Astrocyte (in vitro differentiated cells and primary cell): ENCODE measurements around the gene NAA10. TPM values are rescaled to one million over a fixed set of nuclear protein-coding genes. Genes with fewer than 3 reads are reported as not detected.

Experiments used
- DNase-seq: peaks from one replicate; pipeline ENCODE4 v3.0.0-alpha.2; 2010; ENCODE audit warnings: low read depth
- FAIRE-seq: peaks from 2 replicates; lab custom pipeline; 2011; peaks lifted over from hg19 to GRCh38; lab: Jason Lieb, UNC
- H2AFZ ChIP-seq: 2 replicates; pipeline ENCODE4 v1.6.0; 2012; ENCODE audit warnings: low read depth, low read length, inconsistent platforms
- H3K27ac ChIP-seq: 2 replicates; pipeline ENCODE4 v1.5.1; 2011; ENCODE audit warnings: low read depth, low read length, inconsistent platforms
- H3K27me3 ChIP-seq: 2 replicates; pipeline ENCODE4 v1.6.0; 2011; ENCODE audit warnings: low read length, inconsistent platforms; ENCODE audit not compliant: insufficient read depth
- H3K36me3 ChIP-seq: 2 replicates; pipeline ENCODE4 v1.5.1; 2011; ENCODE audit warnings: low read length, inconsistent platforms; ENCODE audit not compliant: insufficient read depth
- H3K4me1 ChIP-seq: 2 replicates; pipeline ENCODE4 v1.5.1; 2011; ENCODE audit warnings: low read length, inconsistent platforms; ENCODE audit not compliant: insufficient read depth
- H3K4me2 ChIP-seq: 2 replicates; pipeline ENCODE4 v1.6.0; 2012; ENCODE audit warnings: low read length, inconsistent platforms
- H3K4me3 ChIP-seq: 2 replicates; pipeline ENCODE4 v1.5.1; 2011; ENCODE audit warnings: low read depth, mild to moderate bottlenecking, low read length, inconsistent platforms; ENCODE audit not compliant: insufficient read depth
- H3K79me2 ChIP-seq: 2 replicates; pipeline ENCODE4 v1.6.0; 2012; ENCODE audit warnings: mild to moderate bottlenecking, low read length, inconsistent platforms; ENCODE audit not compliant: insufficient read depth
- H3K9ac ChIP-seq: 2 replicates; pipeline ENCODE4 v1.6.0; 2012; ENCODE audit warnings: mild to moderate bottlenecking, low read length, inconsistent platforms
- H3K9me3 ChIP-seq: 2 replicates; pipeline ENCODE4 v1.5.1; 2012; ENCODE audit warnings: low read depth, mild to moderate bottlenecking, low read length, inconsistent platforms; ENCODE audit not compliant: insufficient read depth
- H4K20me1 ChIP-seq: 2 replicates; pipeline ENCODE4 v1.6.0; 2012; ENCODE audit warnings: low read length, inconsistent platforms; ENCODE audit not compliant: insufficient read depth
- H3K27ac Mint-ChIP-seq: one replicate; pipeline ENCODE4 v1.8.0; 2021; ENCODE audit warnings: mild to moderate bottlenecking, mixed read lengths; ENCODE audit not compliant: unreplicated experiment
- H3K27me3 Mint-ChIP-seq: one replicate; pipeline ENCODE4 v1.8.0; 2021; ENCODE audit warnings: low read depth, mixed read lengths; ENCODE audit not compliant: unreplicated experiment
- H3K36me3 Mint-ChIP-seq: one replicate; pipeline ENCODE4 v1.8.0; 2021; ENCODE audit warnings: low read depth, mixed read lengths; ENCODE audit not compliant: unreplicated experiment
- H3K4me1 Mint-ChIP-seq: one replicate; pipeline ENCODE4 v1.8.0; 2021; ENCODE audit warnings: low read depth, mixed read lengths; ENCODE audit not compliant: unreplicated experiment
- H3K4me3 Mint-ChIP-seq: one replicate; pipeline ENCODE4 v1.8.0; 2021; ENCODE audit warnings: mild to moderate bottlenecking, moderate library complexity, mixed read lengths; ENCODE audit not compliant: unreplicated experiment
- H3K9me3 Mint-ChIP-seq: one replicate; pipeline ENCODE4 v1.8.0; 2021; ENCODE audit warnings: mild to moderate bottlenecking, mixed read lengths; ENCODE audit not compliant: unreplicated experiment
- CTCF ChIP-seq: IDR thresholded peaks from 2 replicates; pipeline ENCODE4 v1.5.1; 2011; ENCODE audit warnings: low read depth, mild to moderate bottlenecking, inconsistent platforms, low read length, moderate library complexity; ENCODE audit not compliant: insufficient read depth
- EZH2 ChIP-seq: IDR thresholded peaks from 2 replicates; pipeline ENCODE4 v1.6.1; 2012; ENCODE audit warnings: mild to moderate bottlenecking, low read length, inconsistent platforms; ENCODE audit not compliant: insufficient read depth
- total RNA-seq: library from RNA; stranded (reverse); gene quantifications from 2 replicates; pipeline ENCODE4 v1.2.1, GENCODE V29; 2021

The NAA10 gene
- total RNA-seq, 1 donor from 2014 or later = 144 TPM

DNA sequence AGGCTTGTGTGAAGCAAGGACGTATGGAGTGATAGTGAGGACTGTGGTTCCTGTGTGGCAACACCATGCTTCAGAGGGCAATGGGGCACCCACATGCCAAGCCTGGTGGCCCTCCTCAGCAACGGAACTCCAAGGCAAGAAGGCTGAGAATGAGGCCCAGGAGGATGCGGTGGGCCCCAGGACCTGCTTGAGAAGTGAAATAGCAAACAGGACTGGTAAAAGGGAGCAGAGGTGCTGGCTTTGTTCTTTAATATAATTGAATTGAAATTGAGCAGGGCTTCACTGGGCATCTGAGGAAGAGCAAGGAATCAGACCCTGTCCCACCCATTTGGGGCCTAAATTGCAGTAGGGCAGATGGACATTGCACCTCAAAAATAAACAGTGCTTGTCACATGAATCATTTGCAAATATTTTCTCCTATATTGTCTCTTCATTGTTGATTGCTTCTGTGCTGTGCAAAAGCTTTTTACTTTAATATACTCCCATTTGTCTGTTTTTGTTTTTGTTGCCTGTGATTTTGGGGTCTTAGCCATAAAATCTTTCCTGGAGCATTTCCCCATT is 40.0 kb upstream of the NAA10 start:
- H3K27me3 ChIP-seq = no peaks in the 10 kb centered on the region
- H3K27ac Mint-ChIP-seq = no peak overlapping the region
- H3K79me2 ChIP-seq = peaks cover 28% of the 10 kb centered on the region
- no peak overlapping the region for H3K4me3 Mint-ChIP-seq
- no peak overlapping the region for H3K4me2 ChIP-seq
- H3K4me3 ChIP-seq = no peak overlapping the region
- H3K9me3 Mint-ChIP-seq = no peaks in the 10 kb centered on the region
- DNase-seq (no peak), FAIRE-seq (no peak)
- H3K27ac ChIP-seq = no peak overlapping the region
- H3K9ac ChIP-seq = no peak overlapping the region
- no peaks in the 10 kb centered on the region for H3K9me3 ChIP-seq
- TF ChIP-seq CTCF (no peak), EZH2 (no peak)
- H3K4me1 ChIP-seq = peaks cover 3% of the 10 kb centered on the region
- peaks cover 2% of the 10 kb centered on the region for H3K4me1 Mint-ChIP-seq
- no peaks in the 10 kb centered on the region for H3K36me3 Mint-ChIP-seq
- H2AFZ ChIP-seq = no peak overlapping the region
- no peaks in the 10 kb centered on the region for H3K36me3 ChIP-seq
- H4K20me1 ChIP-seq = peaks cover 2% of the 10 kb centered on the region
- no peaks in the 10 kb centered on the region for H3K27me3 Mint-ChIP-seq

DNA sequence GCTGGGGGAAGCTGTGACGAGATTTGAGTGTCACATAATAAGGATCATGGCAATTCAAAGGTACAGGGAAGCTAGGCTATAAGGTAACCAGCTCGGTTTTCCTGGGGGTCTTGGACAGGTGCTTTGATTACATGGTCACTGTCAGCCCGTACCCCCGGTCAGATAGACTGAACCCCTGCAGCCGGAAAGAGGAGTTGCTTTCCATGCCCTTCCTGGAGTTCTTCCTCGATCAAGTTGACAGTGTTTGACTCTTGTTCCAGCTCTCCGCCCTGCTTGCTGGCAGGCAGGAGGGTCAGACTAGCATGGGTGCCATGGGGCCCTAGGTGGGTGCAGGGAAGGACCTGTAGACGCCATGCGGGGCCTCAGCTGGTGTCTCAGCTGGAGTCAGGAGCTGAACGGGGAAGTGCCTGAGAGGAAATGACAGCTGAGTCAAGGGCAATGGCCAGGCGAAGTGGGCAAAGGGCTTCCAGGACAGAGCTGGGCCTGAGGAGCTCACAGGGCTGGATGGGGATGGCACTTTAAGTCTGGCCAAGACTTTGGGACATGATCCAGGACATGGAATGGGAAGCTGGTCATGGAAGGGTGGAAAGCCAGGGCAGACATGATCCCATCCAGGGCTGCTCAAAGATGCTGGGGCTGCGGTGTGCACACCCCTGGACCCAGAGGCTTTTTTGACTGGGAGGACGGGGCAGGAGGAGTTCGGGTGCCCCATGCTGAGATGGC is 39.3 kb upstream of the NAA10 start:
- DNase-seq = no peak

More for the DNA sequence above, 39.3 kb upstream of the NAA10 start:
- Mint-ChIP-seq H3K9me3 (no peaks in the 10 kb centered on the region), H3K27ac (no peak overlapping the region), H3K4me1 (peaks cover 2% of the 10 kb centered on the region), H3K36me3 (no peaks in the 10 kb centered on the region), H3K27me3 (no peaks in the 10 kb centered on the region), H3K4me3 (no peak overlapping the region)
- peaks cover 35% of the 10 kb centered on the region for H3K79me2 ChIP-seq
- H3K27ac ChIP-seq = no peak overlapping the region
- peak overlapping the region; percentile 86 for H3K4me2 ChIP-seq
- no peak overlapping the region for H2AFZ ChIP-seq
- H3K36me3 ChIP-seq = no peaks in the 10 kb centered on the region
- no peaks in the 10 kb centered on the region for H3K9me3 ChIP-seq
- H3K9ac ChIP-seq = peak overlapping the region; percentile 100
- H4K20me1 ChIP-seq = peaks cover 8% of the 10 kb centered on the region
- H3K27me3 ChIP-seq = no peaks in the 10 kb centered on the region
- H3K4me1 ChIP-seq = peaks cover 6% of the 10 kb centered on the region
- no peak overlapping the region for H3K4me3 ChIP-seq
- peak; percentile 41 for FAIRE-seq
- TF ChIP-seq CTCF = no peak
- TF ChIP-seq EZH2 = no peak
